Endothelial cell of hepatic sinusoid (primary cell): ENCODE results near the gene NKIRAS2.

ENCODE experiments used
- in situ Hi-C: cut with HindIII; loops from 2 replicates; pipeline ENCODE4 v1.10.0; 2017; ENCODE audit warnings: low sequenced_read_pairs

NKIRAS2 gene

GRCh38 chr17:42052346-42052877 lies 32.5 kb downstream of the NKIRAS2 start:
- in situ Hi-C loops, result no loop called here

GRCh38 chr17:42053731-42054500 lies 34.0 kb downstream of the NKIRAS2 start:
- in situ Hi-C loops, result no loop called here

- in situ Hi-C loops, result no loop called here
These were observed 35.1 kb downstream of the NKIRAS2 start for GRCh38 chr17:42055027-42055426.

- in situ Hi-C loops, result no loop called here
These were observed 35.6 kb downstream of the NKIRAS2 start for GRCh38 chr17:42055496-42055895.

- in situ Hi-C loops, result no loop called here
These were observed 36.7 kb downstream of the NKIRAS2 start for GRCh38 chr17:42056635-42057034.

GRCh38 chr17:42058063-42058462 lies 38.2 kb downstream of the NKIRAS2 start:
- in situ Hi-C loops, result no loop called here

GRCh38 chr17:42059815-42060214 lies 39.9 kb downstream of the NKIRAS2 start:
- in situ Hi-C loops, result no loop called here

GRCh38 chr17:42060231-42060630 lies 40.3 kb downstream of the NKIRAS2 start:
- in situ Hi-C loops, result no loop called here

GRCh38 chr17:42061646-42062487 lies 42.0 kb downstream of the NKIRAS2 start:
- in situ Hi-C loops, result no loop called here

- in situ Hi-C loops, result no loop called here
These were observed 42.8 kb downstream of the NKIRAS2 start for GRCh38 chr17:42062681-42063080.

- in situ Hi-C loops, result no loop called here
These were observed 45.3 kb downstream of the NKIRAS2 start for GRCh38 chr17:42065201-42065600.

- in situ Hi-C loops, result no loop called here
These were observed 47.6 kb downstream of the NKIRAS2 start for GRCh38 chr17:42067371-42068091.

GRCh38 chr17:42068979-42069378 lies 49.1 kb downstream of the NKIRAS2 start:
- in situ Hi-C loops, result no loop called here

GRCh38 chr17:42071810-42072209 lies 51.9 kb downstream of the NKIRAS2 start:
- in situ Hi-C loops, result no loop called here

GRCh38 chr17:42072323-42073187 lies 52.7 kb downstream of the NKIRAS2 start:
- in situ Hi-C loops, result no loop called here
